Suprapubic skin (tissue), 3 donors: ENCODE measurements around the gene FBXO5.
"Not testable (repeated sequence)": the region's sequence is repeated elsewhere in the genome, so short reads cannot be mapped to it uniquely, and the experiment has no call there.

Experiments used
- CTCF ChIP-seq, 2 donors: fragments of 200-600 bp in 1 of 2; fragments of 450-650 bp in 1 of 2; sonication (generic) in 1 of 2; IDR thresholded peaks; one replicate each; pipeline ENCODE4 v1.5.1; 2016 to 2019; ENCODE audit warnings: antibody characterized with exemption in 2 of 2, mild to moderate bottlenecking in 1 of 2, moderate library complexity in 1 of 2
- POLR2AphosphoS5 ChIP-seq, 3 donors: sonication (generic); formaldehyde crosslinking; IDR thresholded peaks; one replicate each; pipeline ENCODE4 v1.6.1; 2017; ENCODE audit warnings: antibody characterized with exemption in 3 of 3

GRCh38 chr6:152985300-152985699 lies 2.5 kb upstream of the FBXO5 start:
- not testable (repeated sequence) for TF ChIP-seq CTCF, POLR2AphosphoS5 (IDR thresholded peaks at IDR 0.05)
